ENCODE results near the gene VARS2.
"Not testable (repeated sequence)": the region's sequence is repeated elsewhere in the genome, so short reads cannot be mapped to it uniquely, and the experiment has no call there.

Gene VARS2

DNA sequence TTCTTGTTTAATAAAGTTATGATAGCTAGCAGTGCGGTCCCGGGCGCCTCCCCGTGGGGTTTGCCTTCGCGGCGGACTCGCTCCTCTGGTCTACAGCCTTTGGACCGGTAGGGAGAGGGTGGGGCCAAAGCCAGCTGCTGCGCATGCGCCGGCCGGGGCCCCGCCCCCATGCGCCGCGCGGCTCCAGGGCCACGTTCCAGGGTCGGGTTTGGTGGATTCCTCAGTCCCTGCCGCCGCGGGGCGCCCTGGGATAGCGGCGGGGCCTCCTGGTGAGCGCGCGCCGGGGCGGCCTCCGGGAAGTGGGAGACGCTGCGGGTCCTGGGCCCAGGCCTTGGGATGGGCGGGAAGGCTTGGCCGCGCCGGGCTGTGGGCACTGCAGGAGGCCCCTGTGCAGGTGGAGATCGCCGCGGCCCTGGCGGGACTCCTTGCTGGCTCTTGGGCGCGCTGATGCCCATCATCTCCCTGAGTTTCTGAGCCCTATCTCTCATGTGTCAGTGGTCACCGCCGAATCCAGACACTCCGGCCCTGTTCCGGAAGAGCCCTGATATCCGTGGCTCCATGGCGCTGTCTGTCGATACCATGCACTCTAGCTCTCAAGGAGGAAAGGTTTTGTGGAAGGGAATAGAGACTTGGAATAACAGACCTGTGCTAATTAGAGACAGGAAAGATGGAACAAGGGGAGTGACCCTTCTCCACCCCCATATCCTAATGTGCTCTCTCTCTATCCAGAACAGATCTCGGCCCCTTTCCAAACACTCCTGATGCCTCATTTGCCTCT is at the start of gene VARS2:
VARS2 (plus strand) TSS at position 163 of the 778 bp plus-strand sequence; CDS start at position 762, 599 bp downstream.
- Mint-ChIP-seq H3K4me1 (peaks cover 41% of the 10 kb centered on the region), H3K36me3 (ENCODE audit: low read depth) (peaks cover 50% of the 10 kb centered on the region), H3K27me3 (ENCODE audit: low read depth) (no peaks in the 10 kb centered on the region), H3K4me3 (peak within 1 kb of the TSS; percentile 82 to 94 (median 88)), H3K9me3 (no peaks in the 10 kb centered on the region), H3K27ac (peak within 1 kb of the TSS; percentile 85 to 94 (median 91))
- TF ChIP-seq, protein P1, sequence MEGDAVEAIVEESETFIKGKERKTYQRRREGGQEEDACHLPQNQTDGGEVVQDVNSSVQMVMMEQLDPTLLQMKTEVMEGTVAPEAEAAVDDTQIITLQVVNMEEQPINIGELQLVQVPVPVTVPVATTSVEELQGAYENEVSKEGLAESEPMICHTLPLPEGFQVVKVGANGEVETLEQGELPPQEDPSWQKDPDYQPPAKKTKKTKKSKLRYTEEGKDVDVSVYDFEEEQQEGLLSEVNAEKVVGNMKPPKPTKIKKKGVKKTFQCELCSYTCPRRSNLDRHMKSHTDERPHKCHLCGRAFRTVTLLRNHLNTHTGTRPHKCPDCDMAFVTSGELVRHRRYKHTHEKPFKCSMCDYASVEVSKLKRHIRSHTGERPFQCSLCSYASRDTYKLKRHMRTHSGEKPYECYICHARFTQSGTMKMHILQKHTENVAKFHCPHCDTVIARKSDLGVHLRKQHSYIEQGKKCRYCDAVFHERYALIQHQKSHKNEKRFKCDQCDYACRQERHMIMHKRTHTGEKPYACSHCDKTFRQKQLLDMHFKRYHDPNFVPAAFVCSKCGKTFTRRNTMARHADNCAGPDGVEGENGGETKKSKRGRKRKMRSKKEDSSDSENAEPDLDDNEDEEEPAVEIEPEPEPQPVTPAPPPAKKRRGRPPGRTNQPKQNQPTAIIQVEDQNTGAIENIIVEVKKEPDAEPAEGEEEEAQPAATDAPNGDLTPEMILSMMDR (IDR thresholded peaks at IDR 0.05; ENCODE audit: unreplicated experiment in 3 of 3), result peak; percentile 21 to 46 (median 29)

- Mint-ChIP-seq H3K4me3 (no peak overlapping the region), H3K9me3 (peaks cover 28% of the 10 kb centered on the region), H3K36me3 (ENCODE audit: low read depth) (peaks cover 5% of the 10 kb centered on the region), H3K4me1 (peaks cover 5% of the 10 kb centered on the region), H3K27ac (no peak overlapping the region), H3K27me3 (ENCODE audit: low read depth) (peaks cover 4% of the 10 kb centered on the region)
- TF ChIP-seq, protein P1 (IDR thresholded peaks at IDR 0.05; ENCODE audit: unreplicated experiment in 3 of 3), result no peak
These were observed 49.7 kb upstream of the VARS2 start for GRCh38 chr6:30864325-30864724.

- H3K4me3 Mint-ChIP-seq; H3K4me1 Mint-ChIP-seq; H3K27ac Mint-ChIP-seq; H3K27me3 Mint-ChIP-seq (ENCODE audit: low read depth): not testable (repeated sequence)
- peaks cover 43% of the 10 kb centered on the region for H3K9me3 Mint-ChIP-seq
- H3K36me3 Mint-ChIP-seq (ENCODE audit: low read depth), result peaks cover 17% of the 10 kb centered on the region
These were observed 44.7 kb upstream of the VARS2 start for GRCh38 chr6:30869241-30869749.

GRCh38 chr6:30870546-30870945 is 43.5 kb upstream of the VARS2 start:
- H3K9me3 Mint-ChIP-seq, result peaks cover 45% of the 10 kb centered on the region
- TF ChIP-seq, protein P1 (IDR thresholded peaks at IDR 0.05; ENCODE audit: unreplicated experiment in 3 of 3), result no peak
- H3K4me1 Mint-ChIP-seq, result peaks cover 4% of the 10 kb centered on the region
- H3K27ac Mint-ChIP-seq, result no peak overlapping the region
- no peaks in the 10 kb centered on the region for H3K27me3 Mint-ChIP-seq (ENCODE audit: low read depth)
- peaks cover 17% of the 10 kb centered on the region for H3K36me3 Mint-ChIP-seq (ENCODE audit: low read depth)
- no peak overlapping the region for H3K4me3 Mint-ChIP-seq

- Mint-ChIP-seq H3K4me3 (no peak overlapping the region), H3K27ac (no peak overlapping the region), H3K27me3 (ENCODE audit: low read depth) (no peaks in the 10 kb centered on the region), H3K9me3 (peaks cover 45% of the 10 kb centered on the region), H3K36me3 (ENCODE audit: low read depth) (peaks cover 17% of the 10 kb centered on the region), H3K4me1 (peaks cover 14% of the 10 kb centered on the region)
- TF ChIP-seq, protein P1 (IDR thresholded peaks at IDR 0.05; ENCODE audit: unreplicated experiment in 3 of 3), result no peak
These were observed 42.4 kb upstream of the VARS2 start for GRCh38 chr6:30871592-30872183.

GRCh38 chr6:30873137-30873640 is 40.8 kb upstream of the VARS2 start:
- TF ChIP-seq, protein P1 (IDR thresholded peaks at IDR 0.05; ENCODE audit: unreplicated experiment in 3 of 3), result no peak
- Mint-ChIP-seq H3K36me3 (ENCODE audit: low read depth) (peaks cover 17% of the 10 kb centered on the region), H3K4me3 (no peak overlapping the region), H3K4me1 (peaks cover 25% of the 10 kb centered on the region), H3K27ac (no peak overlapping the region), H3K9me3 (peaks cover 42% of the 10 kb centered on the region), H3K27me3 (ENCODE audit: low read depth) (no peaks in the 10 kb centered on the region)

DNA sequence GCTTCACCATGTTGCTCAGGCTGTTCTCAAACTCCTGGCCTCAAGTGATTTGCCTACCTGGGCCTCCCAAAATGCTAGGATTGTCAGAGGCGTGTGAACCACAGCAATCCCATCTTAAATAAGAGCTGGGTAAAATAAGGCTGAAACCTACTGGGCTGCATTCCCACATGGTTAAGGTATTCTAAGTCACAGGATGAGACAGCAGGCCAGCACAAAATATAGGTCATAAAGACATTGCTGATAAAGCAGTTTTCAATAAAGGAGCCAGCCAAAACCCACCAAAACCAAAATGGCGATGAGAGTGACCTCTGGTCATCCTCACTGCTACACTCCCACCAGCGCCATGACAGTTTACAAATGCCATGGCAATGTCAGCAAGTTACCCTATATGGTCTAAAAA is 40.2 kb upstream of the VARS2 start:
- not testable (repeated sequence) for H3K27me3 Mint-ChIP-seq (ENCODE audit: low read depth); H3K4me3 Mint-ChIP-seq; H3K27ac Mint-ChIP-seq
- peaks cover 38% of the 10 kb centered on the region for H3K9me3 Mint-ChIP-seq
- peaks cover 32% of the 10 kb centered on the region for H3K4me1 Mint-ChIP-seq
- H3K36me3 Mint-ChIP-seq (ENCODE audit: low read depth), result peaks cover 17% of the 10 kb centered on the region

Data from nephron (organoid).